Stomach (tissue), 4 donors: ENCODE results near the gene ROBO3.

ENCODE experiments used
- CTCF ChIP-seq, 7 experiments: fragments of 450-650 bp in 4 of 7; fragments of 200-600 bp in 3 of 7; sonication (generic) in 3 of 7; IDR thresholded peaks; one replicate each; pipeline ENCODE4 v1.5.1; 2016 to 2019; ENCODE audit warnings: antibody characterized with exemption in 7 of 7, control low read depth in 2 of 7, mild to moderate bottlenecking in 1 of 7
- POLR2A ChIP-seq, 4 donors: fragments of 450-650 bp; IDR thresholded peaks; one replicate each; pipeline ENCODE4 v1.6.1; 2016; ENCODE audit warnings: antibody characterized with exemption in 4 of 4, control low read depth in 2 of 4, mild to moderate bottlenecking in 1 of 4, moderate library complexity in 1 of 4
- POLR2AphosphoS5 ChIP-seq, 3 donors: sonication (generic); formaldehyde crosslinking; IDR thresholded peaks; one replicate each; pipeline ENCODE4 v1.6.1; 2016; ENCODE audit warnings: antibody characterized with exemption in 3 of 3

- TF ChIP-seq POLR2A (IDR thresholded peaks at IDR 0.05), result no peak
- no peak for TF ChIP-seq CTCF (IDR thresholded peaks at IDR 0.05)
- TF ChIP-seq POLR2AphosphoS5 (IDR thresholded peaks at IDR 0.05), result no peak
Measured at GRCh38 chr11:124915541-124916369, 50.5 kb downstream of the ROBO3 start.
